Measurements from ENCODE around the gene TEX22.

Gene TEX22

GRCh38 chr14:105409364-105409763 is 11.0 kb downstream of the TEX22 start:
- DNase-seq, result no peak

GRCh38 chr14:105410642-105411016 is 12.3 kb downstream of the TEX22 start:
- DNase-seq, result no peak

- peak; percentile 66 for DNase-seq
Measured at GRCh38 chr14:105411017-105411941, 12.9 kb downstream of the TEX22 start.

GRCh38 chr14:105411985-105412770 is 13.8 kb downstream of the TEX22 start:
- no peak for DNase-seq

GRCh38 chr14:105412771-105413543 is 14.6 kb downstream of the TEX22 start:
- no peak for DNase-seq

- DNase-seq, result no peak
Measured at GRCh38 chr14:105413544-105413886, 15.2 kb downstream of the TEX22 start.

- DNase-seq, result peak; percentile 66
Measured at GRCh38 chr14:105414456-105415371, 16.4 kb downstream of the TEX22 start.

- DNase-seq, result no peak
Measured at GRCh38 chr14:105415481-105416428, 17.4 kb downstream of the TEX22 start.

- no peak for DNase-seq
Measured at GRCh38 chr14:105416671-105417070, 18.3 kb downstream of the TEX22 start.

GRCh38 chr14:105417690-105418121 is 19.4 kb downstream of the TEX22 start:
- DNase-seq, result no peak

- DNase-seq, result no peak
Measured at GRCh38 chr14:105418269-105419194, 20.2 kb downstream of the TEX22 start.

- peak; percentile 71 for DNase-seq
Measured at GRCh38 chr14:105419195-105420091, 21.1 kb downstream of the TEX22 start, which contains the start of gene MTA1. Gene MTA1, plus strand, starts transcription at chr14:105419827. Its CDS starts 209 bp downstream, at chr14:105420036.

- peak; percentile 21 for DNase-seq
Measured at GRCh38 chr14:105420101-105420973, 22.0 kb downstream of the TEX22 start.

GRCh38 chr14:105420974-105421674 is 22.8 kb downstream of the TEX22 start:
- DNase-seq, result no peak

- DNase-seq, result no peak
Measured at GRCh38 chr14:105421723-105422615, 23.6 kb downstream of the TEX22 start.
